Measurements from ENCODE around the gene BCR.
"Not testable (repeated sequence)": the region's sequence is repeated elsewhere in the genome, so short reads cannot be mapped to it uniquely, and the experiment has no call there.

BCR gene

GRCh38 chr22:23180301-23180892, at the start of gene BCR:
BCR (plus strand) TSS chr22:23180509; CDS start chr22:23180961, 452 bp downstream.
- H3K4me3 ChIP-seq (replicated peaks; ENCODE audit: low read depth, low read length): peak within 1 kb of the TSS; percentile 53
- DNase-seq (ENCODE audit: extremely low read depth, low read depth): no peak
- TF ChIP-seq CTCF (IDR thresholded peaks at IDR 0.05; ENCODE audit: low read depth, low read length, missing control alignments): peak; percentile 4

- TF ChIP-seq CTCF (IDR thresholded peaks at IDR 0.05; ENCODE audit: low read depth, low read length, missing control alignments): no peak
- DNase-seq (ENCODE audit: extremely low read depth, low read depth): no peak
- H3K4me3 ChIP-seq (replicated peaks; ENCODE audit: low read depth, low read length): no peak overlapping the region
Observed at GRCh38 chr22:23130697-23131096, 49.6 kb upstream of the BCR start.

- TF ChIP-seq CTCF (IDR thresholded peaks at IDR 0.05; ENCODE audit: low read depth, low read length, missing control alignments): no peak
- H3K4me3 ChIP-seq (replicated peaks; ENCODE audit: low read depth, low read length): no peak overlapping the region
- no peak for DNase-seq (ENCODE audit: extremely low read depth, low read depth)
Observed at GRCh38 chr22:23131931-23132330, 48.4 kb upstream of the BCR start.

GRCh38 chr22:23132376-23133091, 47.8 kb upstream of the BCR start:
- no peak overlapping the region for H3K4me3 ChIP-seq (replicated peaks; ENCODE audit: low read depth, low read length)
- TF ChIP-seq CTCF (IDR thresholded peaks at IDR 0.05; ENCODE audit: low read depth, low read length, missing control alignments): no peak

GRCh38 chr22:23133922-23134321, 46.4 kb upstream of the BCR start:
- no peak overlapping the region for H3K4me3 ChIP-seq (replicated peaks; ENCODE audit: low read depth, low read length)
- TF ChIP-seq CTCF (IDR thresholded peaks at IDR 0.05; ENCODE audit: low read depth, low read length, missing control alignments): no peak
- no peak for DNase-seq (ENCODE audit: extremely low read depth, low read depth)

More at GRCh38 chr22:23132376-23133091, 47.8 kb upstream of the BCR start:
- DNase-seq (ENCODE audit: extremely low read depth, low read depth): no peak

GRCh38 chr22:23136991-23137390, 43.3 kb upstream of the BCR start:
- not testable (repeated sequence) for H3K4me3 ChIP-seq (replicated peaks; ENCODE audit: low read depth, low read length)

GRCh38 chr22:23137468-23137867, 42.8 kb upstream of the BCR start:
- H3K4me3 ChIP-seq (replicated peaks; ENCODE audit: low read depth, low read length): no peak overlapping the region
- no peak for DNase-seq (ENCODE audit: extremely low read depth, low read depth)
- no peak for TF ChIP-seq CTCF (IDR thresholded peaks at IDR 0.05; ENCODE audit: low read depth, low read length, missing control alignments)

More at GRCh38 chr22:23136991-23137390, 43.3 kb upstream of the BCR start:
- DNase-seq (ENCODE audit: extremely low read depth, low read depth): not testable (repeated sequence)

All from HFF-Myc (cell line).